Middle frontal gyrus (tissue), 1 donor: ENCODE data around the gene ANKRD23.

Source experiments
- DNase-seq: peaks from one replicate; pipeline ENCODE4 v3.0.0-alpha.2; 2015; ENCODE audit warnings: low spot score; ENCODE audit errors: extremely low spot score

The ANKRD23 gene

GRCh38 chr2:96877631-96878092 is 33.8 kb upstream of the ANKRD23 start:
- no peak for DNase-seq

DNA sequence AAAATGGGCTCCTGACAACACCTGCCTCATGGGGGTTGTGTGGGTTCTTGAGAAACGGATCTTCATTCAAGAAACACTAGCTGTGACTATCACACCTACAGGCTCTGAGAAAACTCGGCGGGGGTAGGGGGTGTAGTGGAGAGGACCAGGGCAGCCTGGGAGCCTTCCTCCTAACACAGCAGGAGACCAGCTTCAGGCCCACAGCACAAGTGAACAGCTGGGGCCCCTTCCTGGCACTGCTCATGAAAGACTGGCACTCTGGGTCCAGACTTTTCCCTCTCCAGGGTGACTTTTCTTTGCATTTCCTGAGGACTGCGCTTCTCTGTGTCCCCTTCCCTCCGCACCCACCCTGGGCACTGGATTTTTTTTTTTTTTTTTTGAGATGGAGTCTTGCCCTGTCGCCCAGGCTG is 33.2 kb upstream of the ANKRD23 start:
- no peak for DNase-seq

GRCh38 chr2:96876269-96877041 is 32.6 kb upstream of the ANKRD23 start:
- no peak for DNase-seq

DNA sequence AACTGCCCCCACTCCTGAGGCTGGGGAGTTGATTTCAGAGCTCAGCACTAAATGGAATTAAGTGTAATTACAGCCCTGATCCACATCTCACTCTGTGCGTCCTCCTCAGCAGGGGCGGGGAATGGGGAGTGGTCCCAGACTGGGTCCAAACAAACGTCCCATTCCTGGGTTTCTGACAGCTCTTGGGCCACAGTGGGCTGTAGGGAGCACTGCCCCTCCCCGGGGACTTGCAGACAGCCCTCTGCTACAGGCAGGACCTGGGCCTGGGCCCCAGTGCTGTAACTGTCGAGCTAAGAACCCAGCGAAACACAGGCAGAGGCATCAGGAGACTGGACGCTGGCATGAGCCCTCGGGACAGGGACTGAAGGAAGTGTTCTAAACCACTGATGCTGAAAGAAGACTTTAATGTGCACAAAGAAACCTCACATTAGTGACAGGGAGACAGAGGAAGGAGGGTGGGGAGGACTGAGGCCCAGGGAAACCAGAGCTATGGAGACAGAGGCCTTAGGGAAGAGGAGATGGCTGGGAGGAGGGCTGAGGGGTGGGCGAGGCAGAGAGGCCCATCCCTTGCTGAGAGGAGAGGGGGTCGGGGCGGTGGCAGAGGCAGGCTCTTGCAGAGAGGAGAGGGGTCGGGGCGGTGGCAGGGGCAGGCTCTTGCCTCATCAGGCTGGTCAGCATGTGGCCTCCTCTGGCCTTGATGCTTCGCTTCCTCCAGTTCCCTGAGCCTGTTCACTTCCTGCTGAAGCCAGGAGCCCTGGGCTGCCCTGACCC is 31.9 kb upstream of the ANKRD23 start:
- no peak for DNase-seq

- no peak for DNase-seq
Observed at GRCh38 chr2:96874198-96874831, 30.5 kb upstream of the ANKRD23 start.

DNA sequence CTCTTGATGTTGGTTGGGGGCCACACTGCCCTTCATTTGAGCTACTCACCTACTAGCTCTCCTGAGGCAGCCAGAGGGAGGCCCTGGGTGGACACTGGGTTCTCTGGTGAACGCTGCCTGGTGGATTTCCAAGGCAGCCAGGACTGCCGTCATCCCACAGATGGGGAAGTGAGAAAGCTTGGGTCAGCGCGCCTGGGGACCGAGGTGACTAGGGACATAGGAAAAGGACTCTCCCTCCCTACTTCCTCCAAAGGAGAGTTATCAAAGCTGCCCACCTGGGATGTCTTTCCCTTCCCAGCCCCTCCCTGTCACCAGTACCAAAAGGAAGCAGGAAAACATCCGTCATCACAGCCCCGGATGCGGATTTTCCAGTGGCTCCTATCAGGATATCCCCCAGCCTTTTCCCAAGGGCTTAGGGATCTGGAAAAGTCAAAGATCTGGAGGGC is 29.9 kb upstream of the ANKRD23 start:
- no peak for DNase-seq

DNA sequence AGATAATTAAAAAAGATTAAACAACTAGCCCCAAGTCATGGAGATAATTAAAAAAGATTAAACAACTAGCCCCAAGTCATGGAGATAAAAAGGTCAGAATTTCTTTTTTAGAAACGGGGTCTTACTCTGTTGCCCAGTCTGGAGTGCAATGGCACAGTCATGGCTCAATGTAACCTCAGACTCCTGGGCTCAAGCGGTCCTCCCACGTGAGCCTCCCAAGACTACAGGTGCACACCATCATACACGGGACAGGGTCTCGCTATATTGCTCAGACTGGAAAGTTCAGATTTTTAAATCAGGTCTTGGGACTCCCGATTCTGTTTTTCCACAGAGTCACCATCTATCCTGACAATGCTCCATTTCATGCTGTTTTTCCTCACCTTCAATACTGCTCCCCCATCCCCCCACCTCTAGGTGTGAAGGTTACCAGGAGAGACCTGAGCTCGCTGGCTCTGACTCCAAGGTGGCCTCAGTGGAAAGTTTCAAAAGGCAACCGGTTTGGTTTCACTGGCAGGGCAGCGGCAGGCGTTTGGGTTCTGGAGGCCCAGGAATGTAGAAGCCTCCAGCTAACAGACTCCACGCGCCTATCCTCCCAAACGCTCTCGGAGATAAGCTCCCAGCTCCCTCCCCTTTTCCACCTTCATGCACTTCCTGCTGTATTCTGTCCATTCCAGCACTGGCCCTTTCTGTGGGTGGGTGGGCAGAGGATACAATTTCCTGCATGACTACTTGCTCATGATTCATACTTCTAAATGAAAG is 28.9 kb upstream of the ANKRD23 start:
- no peak for DNase-seq

DNA sequence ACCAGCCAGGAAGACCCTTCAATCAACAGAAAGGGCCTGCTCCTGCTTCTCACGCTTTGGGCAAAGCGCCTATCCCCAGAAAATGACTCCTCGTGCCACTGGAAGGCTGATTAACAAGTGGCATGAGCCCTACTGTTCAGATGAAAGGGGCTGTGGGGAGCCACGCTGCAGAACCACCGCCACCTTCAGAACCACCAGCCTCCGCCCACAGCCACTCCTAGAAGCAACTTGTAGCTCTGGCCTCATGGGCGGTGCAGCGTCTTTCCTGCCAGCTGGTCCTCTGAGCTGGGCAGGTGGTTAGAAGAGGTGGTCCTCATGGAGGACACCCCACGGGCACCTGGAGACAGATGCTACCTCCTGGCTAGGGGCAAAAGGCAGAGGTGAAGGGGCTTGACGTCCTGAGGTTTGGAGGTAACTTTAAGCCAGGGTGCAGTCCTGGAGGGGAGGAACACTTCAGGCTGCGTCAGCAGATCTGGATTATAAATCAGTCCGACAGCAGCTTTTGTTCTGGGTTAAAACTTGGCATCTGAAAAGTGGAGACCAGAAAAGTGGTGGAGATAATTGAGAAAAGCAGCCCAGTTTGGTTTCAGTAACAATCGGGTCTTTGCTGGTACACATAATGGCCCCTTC is 26.9 kb upstream of the ANKRD23 start:
- no peak for DNase-seq

GRCh38 chr2:96869822-96870625 is 26.2 kb upstream of the ANKRD23 start, which contains the start of gene SEMA4C:
SEMA4C (minus strand) TSS chr2:96870080; CDS start chr2:96867886, 2,194 bp downstream.
- no peak for DNase-seq

DNA sequence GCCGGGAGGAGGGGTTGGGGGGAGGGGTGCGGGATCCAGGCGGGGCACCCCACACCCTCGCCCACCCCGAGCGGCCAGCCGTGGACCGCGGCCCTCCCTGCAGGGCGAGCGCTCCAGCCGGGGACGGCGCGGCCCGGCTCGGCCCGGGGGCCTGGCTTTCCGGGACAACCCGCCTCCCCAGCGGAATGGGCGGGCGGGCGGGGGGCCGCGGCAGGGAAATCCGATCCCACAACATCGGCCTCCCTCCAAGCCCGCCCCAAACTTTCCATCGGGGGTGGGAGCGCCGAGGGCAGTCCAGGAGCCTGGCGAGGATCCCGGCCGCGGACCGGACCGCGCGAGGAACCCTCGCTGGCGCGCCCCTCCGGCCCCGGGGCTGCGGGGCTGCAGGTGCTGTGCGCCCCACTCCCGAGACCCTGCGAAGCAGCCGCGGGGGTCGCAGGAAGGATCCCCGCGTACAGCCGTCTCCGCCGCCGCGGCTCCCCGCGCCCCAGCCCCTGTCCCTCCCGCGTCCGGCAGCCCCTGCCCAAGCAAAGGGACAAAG is 25.5 kb upstream of the ANKRD23 start:
- no peak for DNase-seq

GRCh38 chr2:96868555-96869280 is 24.9 kb upstream of the ANKRD23 start:
- no peak for DNase-seq

- no peak for DNase-seq
Observed at GRCh38 chr2:96867756-96868554, 24.1 kb upstream of the ANKRD23 start.

- DNase-seq, result no peak
Observed at GRCh38 chr2:96866986-96867755, 23.4 kb upstream of the ANKRD23 start.

- no peak for DNase-seq
Observed at GRCh38 chr2:96866586-96866985, 22.8 kb upstream of the ANKRD23 start.

- no peak for DNase-seq
Observed at GRCh38 chr2:96866149-96866548, 22.3 kb upstream of the ANKRD23 start.

GRCh38 chr2:96865654-96866053 is 21.8 kb upstream of the ANKRD23 start:
- DNase-seq, result no peak

DNA sequence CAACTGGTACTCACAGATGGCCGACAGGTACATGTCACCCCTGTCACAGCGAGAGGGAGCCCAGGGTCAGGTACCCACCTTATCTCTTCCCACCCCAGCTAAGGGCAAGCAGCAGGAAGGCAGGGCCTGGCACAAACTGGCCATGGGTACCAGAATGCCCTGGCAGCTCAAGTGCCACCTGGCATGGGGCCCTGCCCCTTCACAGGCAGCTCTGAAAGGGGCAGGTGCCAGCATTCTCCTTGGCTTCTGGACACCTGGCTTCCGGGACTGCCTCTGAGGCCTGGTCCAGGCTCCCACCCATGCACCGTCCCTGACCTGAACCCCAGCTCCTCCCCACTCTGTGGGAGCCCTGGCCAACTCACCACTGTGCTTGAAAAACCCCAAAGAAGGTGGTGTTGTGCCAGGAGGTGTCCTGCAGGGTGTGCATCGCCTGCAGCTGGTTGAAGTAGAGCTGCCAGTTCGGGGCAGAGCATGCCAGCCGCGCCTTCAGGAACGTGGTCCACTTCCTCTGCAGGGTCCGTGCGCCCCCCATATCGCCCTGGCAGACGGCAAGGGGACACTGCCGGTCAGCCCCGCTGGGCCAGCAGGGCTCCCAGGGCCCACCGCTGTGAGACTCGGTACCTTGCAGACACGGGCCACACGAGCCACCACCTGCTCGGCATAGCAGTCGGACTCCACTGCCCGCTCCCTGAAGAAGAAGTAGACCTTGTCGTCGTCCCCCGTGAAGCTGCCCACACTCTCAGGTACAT is 20.7 kb upstream of the ANKRD23 start:
- no peak for DNase-seq
